ENCODE data around the gene DPPA2. TPM values are rescaled to one million over a fixed set of nuclear protein-coding genes. Genes with fewer than 3 reads are reported as not detected.

DPPA2 gene
- total RNA-seq, 1 donor from 2014 or later: 1.1 TPM

DNA sequence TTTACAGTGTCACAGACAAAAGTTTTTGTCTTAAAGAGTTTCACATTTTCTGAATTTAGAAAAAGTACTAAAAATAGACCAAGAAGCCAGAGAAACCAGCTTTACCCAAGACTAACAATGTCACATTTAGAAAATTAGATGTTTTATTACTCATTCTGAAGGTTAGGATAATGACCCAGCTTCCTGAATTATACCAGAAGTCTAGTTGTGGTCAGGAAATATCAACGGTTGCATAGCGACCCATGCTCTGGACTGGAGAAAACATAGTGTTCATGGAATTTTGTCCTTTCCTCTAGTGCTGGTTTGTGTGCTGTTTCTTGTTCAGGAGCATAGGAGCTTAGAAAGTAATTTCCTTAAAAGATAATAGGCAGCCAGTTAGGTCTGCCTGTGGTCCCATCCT is 59.0 kb downstream of the DPPA2 start:
- Mint-ChIP-seq H3K9me3 (peaks cover 6% of the 10 kb centered on the region), H3K36me3 (ENCODE audit: low read depth) (no peaks in the 10 kb centered on the region), H3K4me3 (no peak overlapping the region), H3K27ac (ENCODE audit: unreplicated experiment) (no peak overlapping the region), H3K27me3 (ENCODE audit: low read depth) (no peaks in the 10 kb centered on the region), H3K4me1 (no peaks in the 10 kb centered on the region)
- TF ChIP-seq, protein P1, sequence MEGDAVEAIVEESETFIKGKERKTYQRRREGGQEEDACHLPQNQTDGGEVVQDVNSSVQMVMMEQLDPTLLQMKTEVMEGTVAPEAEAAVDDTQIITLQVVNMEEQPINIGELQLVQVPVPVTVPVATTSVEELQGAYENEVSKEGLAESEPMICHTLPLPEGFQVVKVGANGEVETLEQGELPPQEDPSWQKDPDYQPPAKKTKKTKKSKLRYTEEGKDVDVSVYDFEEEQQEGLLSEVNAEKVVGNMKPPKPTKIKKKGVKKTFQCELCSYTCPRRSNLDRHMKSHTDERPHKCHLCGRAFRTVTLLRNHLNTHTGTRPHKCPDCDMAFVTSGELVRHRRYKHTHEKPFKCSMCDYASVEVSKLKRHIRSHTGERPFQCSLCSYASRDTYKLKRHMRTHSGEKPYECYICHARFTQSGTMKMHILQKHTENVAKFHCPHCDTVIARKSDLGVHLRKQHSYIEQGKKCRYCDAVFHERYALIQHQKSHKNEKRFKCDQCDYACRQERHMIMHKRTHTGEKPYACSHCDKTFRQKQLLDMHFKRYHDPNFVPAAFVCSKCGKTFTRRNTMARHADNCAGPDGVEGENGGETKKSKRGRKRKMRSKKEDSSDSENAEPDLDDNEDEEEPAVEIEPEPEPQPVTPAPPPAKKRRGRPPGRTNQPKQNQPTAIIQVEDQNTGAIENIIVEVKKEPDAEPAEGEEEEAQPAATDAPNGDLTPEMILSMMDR (conservative IDR thresholded peaks at IDR 0.05): no peak
- no peak for DNase-seq (ENCODE audit: low read depth, low spot score)

DNA sequence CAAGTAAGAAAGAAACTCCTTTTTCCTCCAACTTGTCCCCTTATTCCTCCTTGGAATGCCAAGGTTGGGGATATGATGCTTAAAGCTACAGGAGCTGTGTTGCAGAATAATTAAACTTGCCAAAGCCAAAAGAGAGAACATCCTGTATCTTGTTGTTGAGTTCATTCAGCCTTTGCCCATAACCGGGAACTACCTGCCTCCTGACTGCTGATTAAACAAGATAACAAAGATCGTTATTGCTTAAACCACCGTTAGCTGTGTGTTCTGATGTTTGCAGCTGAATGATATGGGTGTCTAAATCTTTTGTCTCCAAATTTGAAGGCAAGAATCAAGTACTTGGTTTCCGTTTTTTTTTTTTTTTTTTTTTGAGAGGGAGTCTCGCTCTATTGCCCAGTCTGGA is 61.5 kb downstream of the DPPA2 start:
- Mint-ChIP-seq H3K4me1 (no peaks in the 10 kb centered on the region), H3K27ac (ENCODE audit: unreplicated experiment) (no peak overlapping the region), H3K36me3 (ENCODE audit: low read depth) (no peaks in the 10 kb centered on the region), H3K4me3 (no peak overlapping the region), H3K9me3 (peaks cover 6% of the 10 kb centered on the region), H3K27me3 (ENCODE audit: low read depth) (no peaks in the 10 kb centered on the region)
- DNase-seq (ENCODE audit: low read depth, low spot score): no peak
- TF ChIP-seq, protein P1 (conservative IDR thresholded peaks at IDR 0.05): no peak

DNA sequence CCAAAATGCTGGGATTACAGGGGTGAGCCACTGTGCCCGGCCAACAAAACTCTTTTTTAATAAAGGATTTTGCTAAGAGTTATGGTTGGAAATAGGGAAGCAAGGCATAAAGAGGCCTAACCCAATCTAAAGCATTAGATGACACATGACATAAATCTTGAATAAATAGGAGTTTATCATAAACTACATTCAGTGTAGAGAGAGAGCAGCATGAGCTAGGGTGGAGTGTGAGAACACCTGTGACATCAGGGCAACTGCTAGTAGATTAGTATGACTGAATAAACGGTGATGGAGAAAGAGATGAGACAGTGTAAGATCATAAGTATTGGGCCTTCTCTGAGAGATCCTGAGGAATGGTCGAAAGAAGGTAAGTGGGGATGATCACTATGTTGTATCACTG is 63.7 kb downstream of the DPPA2 start:
- H3K4me3 Mint-ChIP-seq: no peak overlapping the region
- peaks cover 11% of the 10 kb centered on the region for H3K9me3 Mint-ChIP-seq
- TF ChIP-seq, protein P1 (conservative IDR thresholded peaks at IDR 0.05): no peak
- DNase-seq (ENCODE audit: low read depth, low spot score): no peak
- no peaks in the 10 kb centered on the region for H3K4me1 Mint-ChIP-seq
- H3K27me3 Mint-ChIP-seq (ENCODE audit: low read depth): no peaks in the 10 kb centered on the region
- no peak overlapping the region for H3K27ac Mint-ChIP-seq (ENCODE audit: unreplicated experiment)
- peaks cover 4% of the 10 kb centered on the region for H3K36me3 Mint-ChIP-seq (ENCODE audit: low read depth)

Other genes starting within 250 kb of the DPPA2 start
- not detected in 2 replicates for gene MORC1, start 198.4 kb downstream of the DPPA2 start, total RNA-seq
- gene C3orf85, start 179.8 kb downstream of the DPPA2 start, total RNA-seq: not detected in 2 replicates
- 142 and 155 TPM in 2 replicates for gene DPPA4, start 21.0 kb upstream of the DPPA2 start, total RNA-seq

All from neural crest cell (in vitro differentiated cells).